Measurements from ENCODE around the gene CASP1.

The CASP1 gene

DNA sequence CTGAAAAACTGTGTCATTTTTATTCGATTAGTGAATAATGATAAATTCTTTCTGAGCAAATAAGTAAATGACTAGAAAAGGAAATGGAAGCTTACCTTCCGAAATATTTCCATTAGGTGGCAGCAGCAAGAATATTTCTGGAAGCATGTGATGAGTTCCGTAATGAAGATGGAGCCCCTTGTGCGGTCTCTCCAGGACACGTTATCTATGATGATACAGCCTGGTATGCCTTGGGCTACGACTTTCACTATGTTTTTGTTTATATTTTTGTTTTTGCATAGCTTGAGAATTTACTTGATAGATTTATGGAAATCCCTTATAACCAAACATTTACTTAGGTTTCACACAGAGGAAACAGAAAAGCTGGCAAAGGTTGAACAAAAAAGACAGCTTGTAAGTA, 37.7 kb downstream of the CASP1 start:
- POLR2A ChIA-PET, result no interaction called here
- no peak overlapping the region for H3K4me3 ChIP-seq (ENCODE audit: low read depth, low read length)
- no peaks in the 10 kb centered on the region for H3K4me1 ChIP-seq (ENCODE audit: control insufficient read depth, insufficient read depth, low read length)
- no peak overlapping the region for H3K27ac ChIP-seq (ENCODE audit: extremely low read depth, low read depth, low read length)
- no peaks in the 10 kb centered on the region for H3K36me3 ChIP-seq (ENCODE audit: control insufficient read depth in 2 of 2, insufficient read depth in 1 of 2, low read length in 2 of 2)
- TF ChIP-seq ZNF610 (tag by site-specific recombination; IDR thresholded peaks at IDR 0.05; ENCODE audit: borderline replicate concordance) (no peak), ZFHX2 (tag by site-specific recombination; conservative IDR thresholded peaks at IDR 0.05) (no peak), ZNF785 (tag by site-specific recombination; IDR thresholded peaks at IDR 0.05) (no peak), ZNF175 (tag by site-specific recombination; IDR thresholded peaks at IDR 0.05) (no peak), ZNF133 (tag by site-specific recombination; IDR thresholded peaks at IDR 0.05) (no peak), ZNF555 (tag by site-specific recombination; conservative IDR thresholded peaks at IDR 0.05) (no peak), ZNF596 (tag by site-specific recombination; IDR thresholded peaks at IDR 0.05) (no peak)
- TF ChIP-seq, protein P1, sequence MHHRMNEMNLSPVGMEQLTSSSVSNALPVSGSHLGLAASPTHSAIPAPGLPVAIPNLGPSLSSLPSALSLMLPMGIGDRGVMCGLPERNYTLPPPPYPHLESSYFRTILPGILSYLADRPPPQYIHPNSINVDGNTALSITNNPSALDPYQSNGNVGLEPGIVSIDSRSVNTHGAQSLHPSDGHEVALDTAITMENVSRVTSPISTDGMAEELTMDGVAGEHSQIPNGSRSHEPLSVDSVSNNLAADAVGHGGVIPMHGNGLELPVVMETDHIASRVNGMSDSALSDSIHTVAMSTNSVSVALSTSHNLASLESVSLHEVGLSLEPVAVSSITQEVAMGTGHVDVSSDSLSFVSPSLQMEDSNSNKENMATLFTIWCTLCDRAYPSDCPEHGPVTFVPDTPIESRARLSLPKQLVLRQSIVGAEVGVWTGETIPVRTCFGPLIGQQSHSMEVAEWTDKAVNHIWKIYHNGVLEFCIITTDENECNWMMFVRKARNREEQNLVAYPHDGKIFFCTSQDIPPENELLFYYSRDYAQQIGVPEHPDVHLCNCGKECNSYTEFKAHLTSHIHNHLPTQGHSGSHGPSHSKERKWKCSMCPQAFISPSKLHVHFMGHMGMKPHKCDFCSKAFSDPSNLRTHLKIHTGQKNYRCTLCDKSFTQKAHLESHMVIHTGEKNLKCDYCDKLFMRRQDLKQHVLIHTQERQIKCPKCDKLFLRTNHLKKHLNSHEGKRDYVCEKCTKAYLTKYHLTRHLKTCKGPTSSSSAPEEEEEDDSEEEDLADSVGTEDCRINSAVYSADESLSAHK (tag by site-specific recombination; IDR thresholded peaks at IDR 0.05), result no peak
- TF ChIP-seq, protein P2, sequence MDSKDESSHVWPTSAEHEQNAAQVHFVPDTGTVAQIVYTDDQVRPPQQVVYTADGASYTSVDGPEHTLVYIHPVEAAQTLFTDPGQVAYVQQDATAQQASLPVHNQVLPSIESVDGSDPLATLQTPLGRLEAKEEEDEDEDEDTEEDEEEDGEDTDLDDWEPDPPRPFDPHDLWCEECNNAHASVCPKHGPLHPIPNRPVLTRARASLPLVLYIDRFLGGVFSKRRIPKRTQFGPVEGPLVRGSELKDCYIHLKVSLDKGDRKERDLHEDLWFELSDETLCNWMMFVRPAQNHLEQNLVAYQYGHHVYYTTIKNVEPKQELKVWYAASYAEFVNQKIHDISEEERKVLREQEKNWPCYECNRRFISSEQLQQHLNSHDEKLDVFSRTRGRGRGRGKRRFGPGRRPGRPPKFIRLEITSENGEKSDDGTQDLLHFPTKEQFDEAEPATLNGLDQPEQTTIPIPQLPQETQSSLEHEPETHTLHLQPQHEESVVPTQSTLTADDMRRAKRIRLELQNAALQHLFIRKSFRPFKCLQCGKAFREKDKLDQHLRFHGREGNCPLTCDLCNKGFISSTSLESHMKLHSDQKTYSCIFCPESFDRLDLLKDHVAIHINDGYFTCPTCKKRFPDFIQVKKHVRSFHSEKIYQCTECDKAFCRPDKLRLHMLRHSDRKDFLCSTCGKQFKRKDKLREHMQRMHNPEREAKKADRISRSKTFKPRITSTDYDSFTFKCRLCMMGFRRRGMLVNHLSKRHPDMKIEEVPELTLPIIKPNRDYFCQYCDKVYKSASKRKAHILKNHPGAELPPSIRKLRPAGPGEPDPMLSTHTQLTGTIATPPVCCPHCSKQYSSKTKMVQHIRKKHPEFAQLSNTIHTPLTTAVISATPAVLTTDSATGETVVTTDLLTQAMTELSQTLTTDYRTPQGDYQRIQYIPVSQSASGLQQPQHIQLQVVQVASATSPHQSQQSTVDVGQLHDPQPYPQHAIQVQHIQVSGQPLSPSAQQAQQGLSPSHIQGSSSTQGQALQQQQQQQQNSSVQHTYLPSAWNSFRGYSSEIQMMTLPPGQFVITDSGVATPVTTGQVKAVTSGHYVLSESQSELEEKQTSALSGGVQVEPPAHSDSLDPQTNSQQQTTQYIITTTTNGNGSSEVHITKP (tag by site-specific recombination; IDR thresholded peaks at IDR 0.05), result no peak
- CTCF ChIA-PET, result interaction anchor here (0.6 to 1.1 kb wide), 6 partner anchors 9 to 862 kb away, joined by 3 to 4 read pairs (median 3); no protein-coding TSS in a partner anchor
- H3K9me3 ChIP-seq (ENCODE audit: control insufficient read depth, insufficient read depth, low read depth, low read length), result no peaks in the 10 kb centered on the region

DNA sequence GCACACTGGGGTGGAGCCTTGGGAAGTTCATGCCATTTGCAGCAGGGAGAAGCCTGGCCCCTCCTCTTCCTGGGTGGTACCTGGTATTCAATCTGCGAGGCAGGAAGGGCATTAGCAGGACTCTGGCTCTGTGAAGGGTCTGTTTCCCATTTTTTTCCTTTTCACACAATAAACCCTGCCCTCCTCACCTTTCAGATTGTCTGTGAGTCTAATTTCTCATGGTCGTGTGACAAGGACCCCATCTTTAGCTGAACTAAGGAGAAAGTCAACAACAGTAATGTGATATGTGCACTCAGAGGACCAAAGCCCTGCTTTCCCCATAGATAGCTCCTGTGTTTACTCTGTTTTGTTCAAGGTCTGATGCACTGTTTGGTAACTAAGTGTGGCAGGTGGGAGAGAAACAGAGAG, 39.9 kb downstream of the CASP1 start:
- CTCF ChIA-PET, result interaction anchor here (0.6 kb wide), 2 partner anchors 21 to 739 kb away, joined by 3 read pairs; no protein-coding TSS in a partner anchor

DNA sequence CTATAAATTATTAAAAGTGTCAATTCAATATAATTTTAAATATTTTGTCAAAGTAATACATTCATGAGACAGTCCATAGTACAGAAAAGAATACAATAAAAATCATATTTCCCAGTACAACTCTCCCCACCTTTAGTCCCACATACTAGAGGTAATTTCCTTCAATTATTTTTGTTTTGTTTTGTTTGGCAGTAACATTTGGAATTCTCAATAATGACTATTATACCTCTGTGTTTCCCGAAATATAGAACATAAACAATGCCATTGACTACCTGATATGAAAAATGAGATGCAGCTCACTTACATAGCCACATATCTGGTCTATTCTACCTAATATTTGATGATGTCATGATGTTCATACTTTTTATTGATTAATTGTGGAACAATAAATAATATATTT, 42.2 kb downstream of the CASP1 start:
- no peaks in the 10 kb centered on the region for H3K4me1 ChIP-seq (ENCODE audit: control insufficient read depth, insufficient read depth, low read length)
- H3K27ac ChIP-seq (ENCODE audit: extremely low read depth, low read depth, low read length), result no peak overlapping the region
- no peaks in the 10 kb centered on the region for H3K36me3 ChIP-seq (ENCODE audit: control insufficient read depth in 2 of 2, insufficient read depth in 1 of 2, low read length in 2 of 2)
- H3K9me3 ChIP-seq (ENCODE audit: control insufficient read depth, insufficient read depth, low read depth, low read length), result no peaks in the 10 kb centered on the region
- CTCF ChIA-PET, result interaction anchor here (0.6 kb wide), 1 partner anchor 288 kb away, joined by 3 read pairs; no protein-coding TSS in a partner anchor
- H3K4me3 ChIP-seq (ENCODE audit: low read depth, low read length), result no peak overlapping the region
- POLR2A ChIA-PET, result no interaction called here
- no peak for TF ChIP-seq ZNF391 (tag by site-specific recombination; IDR thresholded peaks at IDR 0.05; ENCODE audit: borderline replicate concordance, low read depth)
- TF ChIP-seq, protein P3, sequence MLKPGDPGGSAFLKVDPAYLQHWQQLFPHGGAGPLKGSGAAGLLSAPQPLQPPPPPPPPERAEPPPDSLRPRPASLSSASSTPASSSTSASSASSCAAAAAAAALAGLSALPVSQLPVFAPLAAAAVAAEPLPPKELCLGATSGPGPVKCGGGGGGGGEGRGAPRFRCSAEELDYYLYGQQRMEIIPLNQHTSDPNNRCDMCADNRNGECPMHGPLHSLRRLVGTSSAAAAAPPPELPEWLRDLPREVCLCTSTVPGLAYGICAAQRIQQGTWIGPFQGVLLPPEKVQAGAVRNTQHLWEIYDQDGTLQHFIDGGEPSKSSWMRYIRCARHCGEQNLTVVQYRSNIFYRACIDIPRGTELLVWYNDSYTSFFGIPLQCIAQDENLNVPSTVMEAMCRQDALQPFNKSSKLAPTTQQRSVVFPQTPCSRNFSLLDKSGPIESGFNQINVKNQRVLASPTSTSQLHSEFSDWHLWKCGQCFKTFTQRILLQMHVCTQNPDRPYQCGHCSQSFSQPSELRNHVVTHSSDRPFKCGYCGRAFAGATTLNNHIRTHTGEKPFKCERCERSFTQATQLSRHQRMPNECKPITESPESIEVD (tag by site-specific recombination; IDR thresholded peaks at IDR 0.05), result no peak
- no peak for TF ChIP-seq SCRT1 (tag by site-specific recombination; IDR thresholded peaks at IDR 0.05; ENCODE audit: borderline replicate concordance)
- TF ChIP-seq, protein P4, sequence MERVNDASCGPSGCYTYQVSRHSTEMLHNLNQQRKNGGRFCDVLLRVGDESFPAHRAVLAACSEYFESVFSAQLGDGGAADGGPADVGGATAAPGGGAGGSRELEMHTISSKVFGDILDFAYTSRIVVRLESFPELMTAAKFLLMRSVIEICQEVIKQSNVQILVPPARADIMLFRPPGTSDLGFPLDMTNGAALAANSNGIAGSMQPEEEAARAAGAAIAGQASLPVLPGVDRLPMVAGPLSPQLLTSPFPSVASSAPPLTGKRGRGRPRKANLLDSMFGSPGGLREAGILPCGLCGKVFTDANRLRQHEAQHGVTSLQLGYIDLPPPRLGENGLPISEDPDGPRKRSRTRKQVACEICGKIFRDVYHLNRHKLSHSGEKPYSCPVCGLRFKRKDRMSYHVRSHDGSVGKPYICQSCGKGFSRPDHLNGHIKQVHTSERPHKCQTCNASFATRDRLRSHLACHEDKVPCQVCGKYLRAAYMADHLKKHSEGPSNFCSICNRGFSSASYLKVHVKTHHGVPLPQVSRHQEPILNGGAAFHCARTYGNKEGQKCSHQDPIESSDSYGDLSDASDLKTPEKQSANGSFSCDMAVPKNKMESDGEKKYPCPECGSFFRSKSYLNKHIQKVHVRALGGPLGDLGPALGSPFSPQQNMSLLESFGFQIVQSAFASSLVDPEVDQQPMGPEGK (tag by site-specific recombination; IDR thresholded peaks at IDR 0.05), result no peak
- TF ChIP-seq ZFP69B (tag by site-specific recombination; IDR thresholded peaks at IDR 0.05), result no peak
- TF ChIP-seq, protein P5, sequence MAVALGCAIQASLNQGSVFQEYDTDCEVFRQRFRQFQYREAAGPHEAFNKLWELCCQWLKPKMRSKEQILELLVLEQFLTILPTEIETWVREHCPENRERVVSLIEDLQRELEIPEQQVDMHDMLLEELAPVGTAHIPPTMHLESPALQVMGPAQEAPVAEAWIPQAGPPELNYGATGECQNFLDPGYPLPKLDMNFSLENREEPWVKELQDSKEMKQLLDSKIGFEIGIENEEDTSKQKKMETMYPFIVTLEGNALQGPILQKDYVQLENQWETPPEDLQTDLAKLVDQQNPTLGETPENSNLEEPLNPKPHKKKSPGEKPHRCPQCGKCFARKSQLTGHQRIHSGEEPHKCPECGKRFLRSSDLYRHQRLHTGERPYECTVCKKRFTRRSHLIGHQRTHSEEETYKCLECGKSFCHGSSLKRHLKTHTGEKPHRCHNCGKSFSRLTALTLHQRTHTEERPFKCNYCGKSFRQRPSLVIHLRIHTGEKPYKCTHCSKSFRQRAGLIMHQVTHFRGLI (tag by site-specific recombination; IDR thresholded peaks at IDR 0.05), result no peak
- no peak for TF ChIP-seq ZNF610 (tag by site-specific recombination; IDR thresholded peaks at IDR 0.05; ENCODE audit: borderline replicate concordance)

More for the DNA sequence above, 39.9 kb downstream of the CASP1 start:
- Histone ChIP-seq H3K4me1 (ENCODE audit: control insufficient read depth, insufficient read depth, low read length) (no peaks in the 10 kb centered on the region), H3K36me3 (ENCODE audit: control insufficient read depth in 2 of 2, insufficient read depth in 1 of 2, low read length in 2 of 2) (no peaks in the 10 kb centered on the region), H3K27ac (ENCODE audit: extremely low read depth, low read depth, low read length) (no peak overlapping the region), H3K9me3 (ENCODE audit: control insufficient read depth, insufficient read depth, low read depth, low read length) (no peaks in the 10 kb centered on the region), H3K4me3 (ENCODE audit: low read depth, low read length) (no peak overlapping the region)
- POLR2A ChIA-PET, result no interaction called here
- TF ChIP-seq, protein P6, sequence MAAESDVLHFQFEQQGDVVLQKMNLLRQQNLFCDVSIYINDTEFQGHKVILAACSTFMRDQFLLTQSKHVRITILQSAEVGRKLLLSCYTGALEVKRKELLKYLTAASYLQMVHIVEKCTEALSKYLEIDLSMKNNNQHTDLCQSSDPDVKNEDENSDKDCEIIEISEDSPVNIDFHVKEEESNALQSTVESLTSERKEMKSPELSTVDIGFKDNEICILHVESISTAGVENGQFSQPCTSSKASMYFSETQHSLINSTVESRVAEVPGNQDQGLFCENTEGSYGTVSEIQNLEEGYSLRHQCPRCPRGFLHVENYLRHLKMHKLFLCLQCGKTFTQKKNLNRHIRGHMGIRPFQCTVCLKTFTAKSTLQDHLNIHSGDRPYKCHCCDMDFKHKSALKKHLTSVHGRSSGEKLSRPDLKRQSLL (tag by site-specific recombination; IDR thresholded peaks at IDR 0.05), result no peak

Data from HEK293 (cell line).